Hematopoietic multipotent progenitor cell treated with erythropoietin and hydrocortisone succinate and interleukin-3 and kit ligand, for 8 days (in vitro differentiated cells): Measurements from ENCODE around the gene TMEM63A.
"Not testable (repeated sequence)": the region's sequence is repeated elsewhere in the genome, so short reads cannot be mapped to it uniquely, and the experiment has no call there.

ENCODE experiments used
- DNase-seq: peaks from one replicate; pipeline ENCODE4 v3.0.0-alpha.2; 2015

The TMEM63A gene

DNA sequence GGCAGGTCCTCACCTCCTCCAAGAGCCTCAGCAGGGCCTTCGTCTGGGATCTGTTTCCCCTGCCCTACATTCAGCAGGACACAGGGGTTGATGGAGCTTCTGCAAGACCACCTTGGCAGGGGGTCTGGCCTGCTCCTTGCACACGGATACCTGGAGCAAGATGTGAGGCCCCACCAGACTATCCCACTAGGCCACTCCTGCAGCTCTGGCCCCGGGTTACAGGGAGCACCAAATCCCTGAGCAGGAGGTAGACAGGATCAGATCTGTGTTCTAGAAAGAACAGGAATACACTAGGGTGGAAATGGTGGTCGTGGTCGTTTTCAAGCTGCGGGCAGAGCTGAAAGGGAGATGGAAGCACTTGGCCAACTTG, 38.8 kb downstream of the TMEM63A start:
- no peak for DNase-seq

DNA sequence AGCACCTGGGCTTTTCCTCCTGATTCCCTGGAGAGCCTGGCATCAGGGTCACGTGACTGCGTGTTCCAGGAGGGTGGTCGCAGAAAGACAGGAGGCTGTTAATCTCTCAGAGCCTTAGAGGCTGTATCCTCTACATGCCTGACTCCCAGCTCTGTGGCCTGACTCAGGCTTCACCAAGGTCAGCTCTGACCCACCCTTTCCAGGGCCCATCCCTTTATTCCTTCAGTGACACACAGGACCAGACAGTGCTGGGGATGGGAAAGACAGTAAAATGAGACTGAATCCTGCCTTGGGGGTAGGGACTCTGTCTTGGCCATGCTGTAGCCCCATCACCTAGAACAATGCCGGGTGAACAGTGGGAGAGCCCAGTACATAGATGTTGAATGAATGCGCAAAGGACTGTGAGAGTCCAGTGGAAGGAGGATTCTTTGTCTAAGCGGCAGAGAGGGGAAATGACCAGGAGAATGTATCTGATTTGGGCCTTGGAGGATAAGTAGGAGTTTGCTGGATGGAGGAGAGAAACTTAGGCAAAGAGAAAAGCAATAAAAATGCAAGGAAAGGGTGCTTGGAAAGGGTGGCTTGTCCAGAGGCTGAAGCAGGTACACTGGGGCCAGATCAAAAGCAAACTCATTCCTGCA, 39.3 kb downstream of the TMEM63A start:
- no peak for DNase-seq

DNA sequence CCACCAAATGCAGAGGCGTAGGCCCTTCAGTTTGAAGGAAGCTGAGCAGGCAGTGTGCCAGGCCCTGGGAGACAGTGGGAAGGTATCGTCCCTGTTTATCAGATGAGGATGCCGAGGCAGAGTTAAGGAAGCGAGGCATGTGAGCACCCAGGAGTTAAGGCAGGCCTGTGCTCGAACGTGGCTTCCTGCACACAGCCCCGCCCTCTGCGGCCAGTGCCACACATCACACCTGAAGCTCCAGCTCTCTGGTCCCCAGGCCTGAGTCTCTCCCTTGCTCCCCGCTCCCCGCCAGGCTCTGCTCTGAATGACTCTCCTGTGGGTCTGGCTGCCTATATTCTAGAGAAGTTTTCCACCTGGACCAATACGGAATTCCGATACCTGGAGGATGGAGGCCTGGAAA, 40.1 kb downstream of the TMEM63A start:
- no peak for DNase-seq

DNA sequence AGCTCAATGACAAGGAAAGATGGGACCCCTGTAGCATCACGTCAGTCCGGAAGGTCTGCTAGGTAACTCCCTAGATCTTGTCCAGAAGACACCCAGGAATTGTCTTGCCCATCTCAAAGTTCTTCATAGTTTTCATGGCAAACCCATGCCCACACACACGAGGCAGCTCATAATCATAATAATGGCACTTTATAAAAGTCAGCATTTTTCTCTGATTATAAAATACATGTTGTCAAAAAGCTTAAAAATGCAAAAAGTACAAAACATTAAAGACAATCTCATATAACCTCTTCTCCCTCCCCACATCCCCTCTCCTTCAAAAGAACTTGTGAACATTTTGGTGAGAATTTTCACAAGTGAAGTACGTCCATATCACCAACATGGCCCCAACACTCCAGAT, 41.5 kb downstream of the TMEM63A start:
- no peak for DNase-seq

DNA sequence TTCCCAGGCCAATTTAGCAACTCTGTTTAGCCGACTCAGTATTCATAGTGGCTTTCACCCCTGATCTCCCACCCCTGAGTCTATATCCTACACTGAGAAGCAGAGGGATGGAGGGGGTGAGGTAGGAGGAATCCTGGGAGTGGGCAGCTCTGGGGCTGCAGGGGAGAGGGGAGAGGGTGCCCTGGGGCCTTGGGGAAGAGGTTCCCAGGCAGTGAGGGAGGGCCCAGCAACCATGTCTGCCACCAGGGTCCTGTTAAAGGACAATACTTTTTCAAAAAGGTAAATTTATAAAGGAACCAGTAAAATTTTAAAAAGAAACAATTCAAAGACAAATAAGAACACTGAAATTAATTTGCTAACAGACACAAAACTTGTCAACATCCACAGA, 42.0 kb downstream of the TMEM63A start:
- DNase-seq = no peak

DNA sequence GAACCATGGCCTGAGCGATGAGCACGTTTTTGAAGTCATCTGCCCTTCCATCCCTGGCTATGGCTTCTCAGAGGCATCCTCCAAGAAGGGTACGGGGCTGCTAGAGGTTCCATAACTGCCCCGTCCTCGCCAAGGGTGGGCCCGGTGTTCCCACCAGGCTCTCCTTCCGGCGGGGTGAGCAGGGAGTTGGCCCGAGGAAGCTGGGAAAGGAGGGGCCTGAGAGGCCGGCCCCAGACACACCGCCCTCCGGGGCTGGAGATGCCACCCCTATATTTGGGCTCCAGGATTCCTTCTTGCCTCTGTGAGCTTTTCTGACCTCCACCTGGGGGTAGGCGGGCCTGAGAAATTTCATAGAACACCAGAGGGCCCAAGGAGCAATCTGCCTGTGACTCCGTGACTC, 43.4 kb downstream of the TMEM63A start:
- DNase-seq = no peak

DNA sequence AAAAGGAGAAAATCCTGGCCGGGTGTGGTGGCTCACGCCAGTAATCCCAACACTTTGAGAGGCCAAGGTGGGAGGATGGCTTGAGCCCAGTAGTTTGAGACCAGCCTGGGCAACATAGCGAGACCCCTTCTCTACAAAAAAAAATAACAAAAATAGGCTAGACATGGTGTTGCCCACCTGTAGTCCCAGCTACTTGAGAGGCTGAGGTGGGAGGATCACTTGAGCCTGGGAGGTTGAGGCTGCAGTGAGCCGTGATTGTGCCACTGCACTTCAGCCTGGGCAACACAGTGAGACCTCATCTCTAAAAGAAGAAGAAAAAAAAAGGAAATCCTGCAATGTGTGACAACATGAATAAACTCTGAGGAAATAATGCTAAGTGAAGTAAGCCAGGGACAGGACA, 45.9 kb downstream of the TMEM63A start:
- not testable (repeated sequence) for DNase-seq

DNA sequence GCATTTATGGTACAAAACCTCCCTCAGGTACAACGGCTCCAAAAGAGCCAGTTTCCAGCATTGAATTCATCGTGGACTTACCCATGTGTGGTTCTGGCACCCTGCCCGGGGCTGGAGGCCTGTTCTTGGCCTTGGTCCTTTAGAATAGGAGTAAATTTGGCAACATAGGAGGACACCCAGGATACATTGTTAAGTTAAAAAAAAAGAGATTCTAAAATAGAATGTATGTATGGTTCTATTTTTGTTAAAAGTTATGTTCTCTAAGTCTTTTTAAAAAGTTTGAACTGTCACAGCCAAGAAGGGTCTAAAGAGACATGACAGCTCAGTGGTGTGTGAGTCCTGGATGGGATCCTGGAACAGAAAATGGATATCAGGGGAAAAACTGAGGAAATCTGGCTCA, 46.3 kb downstream of the TMEM63A start:
- DNase-seq = no peak

DNA sequence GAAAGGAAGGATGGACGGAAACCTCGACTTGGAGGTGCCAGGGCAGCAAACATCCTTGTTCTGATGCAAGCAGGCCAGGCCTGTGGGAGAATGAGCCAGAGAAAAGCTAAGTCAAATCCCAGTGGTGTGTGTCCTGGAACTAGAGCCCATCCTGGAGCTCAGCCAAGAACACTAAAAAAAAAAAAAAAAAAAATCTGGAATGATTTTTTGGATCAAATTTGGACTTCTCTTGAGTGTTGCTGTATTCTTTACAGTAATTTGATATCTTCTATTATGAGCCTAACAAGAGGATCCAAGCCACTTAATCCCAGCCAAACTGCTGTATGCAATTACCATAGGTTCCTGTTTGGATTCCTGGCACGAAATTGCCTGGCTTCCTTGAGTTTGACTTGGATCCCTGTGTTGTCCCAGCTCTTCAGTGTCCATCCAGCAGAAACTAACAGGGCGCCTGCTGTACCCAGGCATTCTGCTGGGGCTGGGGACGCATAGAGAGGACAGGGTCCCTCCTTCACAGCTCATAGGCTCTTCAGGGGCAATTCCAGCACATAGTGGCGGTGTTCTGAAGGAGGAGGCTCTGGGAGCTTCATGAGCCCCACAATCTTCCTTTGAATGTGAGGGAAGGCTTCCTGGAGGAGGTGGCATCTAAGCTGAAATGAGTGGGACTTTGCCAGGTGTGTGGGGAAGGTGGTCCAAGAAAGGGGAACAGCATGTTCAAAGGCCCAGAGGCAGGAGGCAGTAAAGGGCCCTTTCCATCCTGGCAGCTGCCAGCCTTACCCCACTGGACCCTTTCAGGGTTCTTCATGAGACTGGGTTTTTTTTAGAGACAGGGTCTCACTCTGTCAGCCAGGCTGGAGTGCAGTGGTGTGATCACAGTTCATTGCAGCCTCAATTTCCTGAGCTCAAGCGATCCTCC, 47.5 kb downstream of the TMEM63A start:
- no peak for DNase-seq

DNA sequence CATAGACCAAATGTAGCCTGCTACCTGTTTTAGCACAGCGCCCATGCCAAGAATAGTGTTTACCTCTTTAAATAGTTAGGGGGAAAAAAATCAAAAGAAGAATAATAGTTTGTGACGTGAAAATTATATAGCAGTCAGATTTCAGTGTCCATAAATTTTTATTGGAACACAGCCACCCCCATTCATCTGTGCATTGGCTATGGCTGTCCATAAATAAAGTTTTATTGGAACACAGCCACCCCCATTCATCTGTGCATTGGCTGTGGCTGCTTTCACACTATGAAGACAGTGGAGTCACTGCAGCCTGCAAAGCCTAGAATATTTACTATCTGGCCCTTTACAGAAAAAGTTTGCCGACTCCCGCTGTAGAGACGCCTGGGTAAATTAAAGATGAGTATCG, 51.3 kb downstream of the TMEM63A start:
- DNase-seq = no peak

DNA sequence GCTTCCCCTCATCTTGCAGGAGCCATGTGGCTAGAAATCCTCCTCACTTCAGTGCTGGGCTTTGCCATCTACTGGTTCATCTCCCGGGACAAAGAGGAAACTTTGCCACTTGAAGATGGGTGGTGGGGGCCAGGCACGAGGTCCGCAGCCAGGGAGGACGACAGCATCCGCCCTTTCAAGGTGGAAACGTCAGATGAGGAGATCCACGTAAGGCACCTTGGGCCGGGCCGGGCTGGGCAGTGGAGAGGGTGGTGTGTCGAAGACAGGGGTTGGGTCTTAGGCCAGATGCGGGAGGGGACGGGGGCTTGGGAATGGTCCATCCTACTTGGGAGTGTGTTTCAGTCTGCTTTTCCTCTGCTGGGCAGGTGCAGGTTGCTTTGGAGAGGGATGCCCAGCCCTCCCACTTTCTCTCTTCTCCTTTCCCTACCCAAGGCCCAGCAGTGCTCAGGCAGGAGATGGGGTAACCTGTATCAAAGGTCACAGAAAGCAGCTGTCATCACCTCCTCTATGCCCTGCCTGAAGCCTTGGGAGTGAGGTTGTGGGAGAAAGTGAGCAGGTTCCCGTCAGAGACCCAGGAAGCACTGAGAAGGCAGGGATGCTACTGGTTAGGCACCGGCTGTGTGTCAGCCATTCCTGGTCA, 53.4 kb downstream of the TMEM63A start:
- no peak for DNase-seq

DNA sequence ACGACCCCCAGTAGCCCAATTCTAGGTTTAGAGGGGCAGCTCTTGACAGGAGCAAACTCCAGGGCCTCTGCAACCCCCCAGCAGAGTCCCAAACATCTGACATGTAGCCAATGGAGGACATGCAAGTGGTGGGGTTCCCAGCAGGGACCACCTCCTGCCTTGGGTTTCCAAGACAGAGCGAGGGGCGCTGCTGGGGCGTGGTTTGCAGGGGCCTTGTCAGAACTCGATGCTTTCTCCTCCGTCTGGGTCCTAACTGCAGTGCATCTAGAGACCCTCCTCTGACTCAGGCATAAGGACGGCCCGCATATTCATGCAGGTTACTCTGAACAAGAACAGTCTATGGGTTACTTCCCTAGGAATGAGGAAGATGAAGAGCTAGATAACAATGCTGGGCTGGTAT, 55.1 kb downstream of the TMEM63A start:
- no peak for DNase-seq

DNA sequence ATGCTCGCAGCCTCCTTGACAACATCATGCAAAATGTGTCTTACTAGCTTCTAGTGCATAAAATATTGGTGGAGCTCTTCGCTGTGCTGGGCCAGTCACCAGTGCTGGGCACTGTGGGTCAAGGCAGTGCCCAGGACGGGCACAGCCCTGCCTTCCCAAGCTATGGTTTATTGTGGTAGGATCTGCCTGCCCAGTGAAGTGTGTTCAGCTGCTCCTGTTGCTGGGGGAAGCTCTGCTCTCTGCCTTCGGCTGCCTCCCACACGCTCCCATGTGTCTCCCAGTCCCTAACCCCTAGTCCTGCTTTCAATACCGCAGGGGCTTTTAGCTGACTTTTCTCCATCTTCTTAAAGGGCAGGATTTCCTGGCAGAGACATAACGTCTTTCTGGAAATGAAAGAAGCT, 56.6 kb downstream of the TMEM63A start:
- DNase-seq = no peak

DNA sequence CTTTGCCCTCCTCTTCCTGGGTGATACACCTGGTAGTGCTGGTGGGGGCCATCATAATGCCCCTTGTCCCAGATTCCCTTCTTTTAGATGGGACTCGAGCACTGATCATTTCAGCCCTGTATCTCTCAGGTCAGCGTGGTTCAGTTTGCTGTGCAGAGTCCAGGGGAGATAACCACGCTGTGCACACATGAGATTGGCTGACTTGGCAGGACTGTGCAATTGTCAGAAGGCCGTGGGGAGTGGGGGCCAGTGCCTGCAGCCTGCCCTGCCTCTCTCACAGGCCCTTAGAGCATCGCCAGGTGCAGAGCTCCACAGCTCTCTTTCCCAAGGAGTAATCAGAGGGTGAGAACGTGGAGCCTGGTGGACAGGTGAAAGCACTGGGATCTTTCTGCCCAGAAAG, 57.1 kb downstream of the TMEM63A start:
- DNase-seq = peak; percentile 71

DNA sequence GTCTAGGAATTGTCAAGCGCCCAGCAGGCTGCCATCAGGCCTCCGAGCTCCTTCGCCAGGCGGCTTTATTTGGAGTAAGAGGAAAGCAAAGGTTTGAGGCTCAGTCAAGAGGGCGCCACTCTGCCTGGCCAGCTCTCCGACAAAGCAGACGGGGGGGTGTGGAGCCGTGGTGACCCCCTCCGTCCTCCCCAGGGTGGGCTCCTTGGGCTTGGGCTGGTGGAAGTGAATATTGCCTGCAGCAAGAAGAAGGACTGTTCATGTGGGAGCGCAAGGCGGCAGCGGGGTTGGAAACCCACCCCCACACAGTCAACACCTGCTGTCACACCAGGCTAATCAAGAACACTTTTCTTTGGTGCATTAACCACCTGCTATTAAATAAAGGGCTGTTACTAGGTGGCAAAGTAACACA, 57.6 kb downstream of the TMEM63A start:
- DNase-seq = no peak

DNA sequence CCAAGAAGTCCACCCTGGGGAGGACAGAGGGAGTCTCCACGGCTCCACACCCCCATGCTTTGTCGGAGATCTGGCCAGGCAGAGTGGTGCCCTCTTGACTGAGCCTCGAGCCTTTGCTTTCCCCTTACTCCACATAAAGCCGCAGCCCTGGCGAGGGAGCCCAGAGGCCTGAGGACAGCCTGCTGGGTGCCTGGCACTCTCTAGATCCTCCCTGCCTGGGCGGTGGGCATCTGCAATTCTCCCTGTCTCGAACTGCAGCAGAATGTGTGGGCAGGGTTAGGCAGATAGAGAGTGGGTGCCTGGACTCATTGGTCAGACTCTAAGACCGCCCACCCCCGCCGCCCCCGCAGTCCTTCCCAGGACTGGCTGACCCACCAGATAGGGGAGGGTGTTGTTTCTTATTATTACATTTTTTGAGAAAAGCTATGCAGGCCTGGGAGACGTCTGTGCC, 58.3 kb downstream of the TMEM63A start:
- no peak for DNase-seq

DNA sequence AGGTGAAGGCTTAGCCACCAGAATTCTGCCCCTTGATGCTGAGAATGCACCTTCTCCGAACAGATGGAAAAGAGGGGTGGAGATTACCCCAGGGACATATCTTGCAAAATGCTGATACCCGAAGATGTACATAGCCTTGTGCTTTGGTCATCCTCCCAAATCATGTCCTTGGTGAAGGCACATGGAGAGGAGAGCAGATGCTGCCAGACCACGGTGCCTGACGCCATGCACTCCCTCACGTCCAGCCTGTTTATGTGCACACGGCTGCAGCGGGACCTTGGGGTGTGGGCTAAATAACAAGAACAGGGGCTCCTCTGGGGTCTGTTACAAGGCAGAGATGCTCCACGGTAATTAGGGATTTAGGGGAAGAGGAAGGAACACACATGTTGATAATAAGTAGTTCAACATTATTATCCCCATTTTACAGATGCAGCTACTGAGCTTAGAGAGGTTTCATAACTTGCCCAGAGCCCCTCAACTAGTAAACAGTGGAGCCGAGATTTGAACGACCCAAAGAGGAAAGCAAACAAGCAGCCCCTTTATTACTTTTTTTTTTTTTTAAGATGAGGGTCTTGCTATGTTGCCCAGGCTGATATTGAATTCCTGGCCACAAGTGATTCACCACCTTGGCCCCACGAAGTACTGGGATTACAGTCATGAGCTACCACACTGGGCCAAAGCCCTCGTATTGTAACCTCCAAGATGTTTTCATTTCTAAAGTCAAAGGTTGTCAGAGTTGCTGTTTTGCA, 59.4 kb downstream of the TMEM63A start:
- no peak for DNase-seq

DNA sequence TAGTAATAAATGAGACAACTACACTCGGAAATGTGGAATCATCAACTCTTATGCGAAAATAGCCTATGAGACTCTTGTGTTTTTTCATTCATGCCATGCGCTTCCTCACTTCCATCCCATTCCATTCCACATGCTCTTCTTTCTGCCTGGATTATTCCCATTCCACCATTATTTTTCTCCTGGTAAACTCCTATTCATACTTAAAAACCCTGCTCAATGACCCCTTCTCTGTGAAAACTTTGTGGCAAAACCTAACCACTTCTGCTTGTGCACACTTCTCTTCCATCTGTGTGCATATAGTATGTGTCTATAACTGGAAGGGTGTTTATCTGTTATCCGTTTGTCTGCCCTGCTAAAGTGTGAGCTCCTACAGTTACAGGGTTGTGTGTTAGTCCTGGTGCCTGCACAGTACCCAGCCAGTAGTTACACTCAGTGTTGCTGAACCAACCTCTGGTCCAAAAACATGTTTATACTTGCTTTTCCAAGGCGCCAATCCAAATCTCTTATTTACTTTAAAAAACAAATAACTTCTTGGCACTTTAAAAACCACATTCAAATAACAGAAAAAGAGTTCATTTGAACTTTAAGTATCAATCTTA, 61.6 kb downstream of the TMEM63A start:
- DNase-seq = no peak

DNA sequence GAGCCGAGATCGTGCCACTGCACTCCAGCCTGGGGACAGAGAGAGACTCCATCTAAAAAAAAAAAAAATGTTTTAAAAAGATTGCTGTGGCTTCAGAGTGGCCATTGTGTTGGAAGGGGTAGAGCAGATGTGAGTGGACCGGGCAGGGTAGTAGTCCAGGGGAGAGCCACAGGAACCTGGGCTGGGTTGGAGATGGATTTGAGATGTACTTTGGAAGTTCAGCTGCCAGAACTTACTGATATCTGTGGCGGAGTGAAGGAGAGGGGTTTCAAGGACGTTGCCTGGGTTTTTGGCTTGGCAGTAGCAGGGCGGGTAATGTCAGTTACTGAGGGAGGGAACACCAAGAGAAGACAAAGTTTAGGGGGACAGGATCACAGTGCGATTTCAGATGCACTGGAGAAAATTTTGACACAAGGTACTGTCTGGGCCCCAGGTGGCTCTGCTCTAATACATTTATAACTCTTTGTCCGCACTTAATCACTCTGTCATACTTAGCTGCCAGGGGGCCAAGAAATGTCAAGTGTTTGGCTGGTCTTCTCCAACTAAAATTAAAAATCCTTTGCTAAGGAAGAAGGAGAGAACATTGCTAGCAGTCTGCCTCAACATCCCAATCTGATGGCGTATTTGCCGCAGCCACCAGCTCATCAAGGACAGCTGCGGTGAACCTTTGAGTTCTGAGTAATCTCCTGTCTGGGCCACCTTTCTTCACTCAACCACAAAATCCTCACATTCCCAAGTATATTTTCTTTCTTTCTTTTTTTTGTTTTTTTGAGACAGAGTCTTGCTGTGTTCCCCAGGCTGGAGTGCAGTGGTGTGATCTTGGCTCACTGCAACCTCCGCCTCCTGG, 62.6 kb downstream of the TMEM63A start:
- DNase-seq = no peak

DNA sequence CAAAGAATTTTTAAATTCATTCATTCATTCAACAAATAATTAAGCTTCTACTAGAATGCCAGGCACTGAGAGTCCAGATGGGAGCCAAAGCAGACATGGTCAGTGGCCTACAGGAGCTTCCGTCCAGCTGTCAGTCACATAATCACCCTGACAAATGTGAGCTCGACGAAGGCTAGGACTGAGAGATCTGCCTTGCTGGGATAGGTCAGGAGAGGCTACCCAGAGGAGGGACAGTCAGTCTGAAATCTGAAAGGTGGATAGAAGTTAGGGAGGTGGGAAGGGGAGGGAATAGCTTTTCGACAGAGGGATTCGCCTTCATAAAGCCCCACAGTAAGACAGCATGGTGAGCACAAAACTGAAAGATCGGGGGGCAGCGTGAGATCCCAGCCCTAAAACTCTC, 64.0 kb downstream of the TMEM63A start:
- no peak for DNase-seq

DNA sequence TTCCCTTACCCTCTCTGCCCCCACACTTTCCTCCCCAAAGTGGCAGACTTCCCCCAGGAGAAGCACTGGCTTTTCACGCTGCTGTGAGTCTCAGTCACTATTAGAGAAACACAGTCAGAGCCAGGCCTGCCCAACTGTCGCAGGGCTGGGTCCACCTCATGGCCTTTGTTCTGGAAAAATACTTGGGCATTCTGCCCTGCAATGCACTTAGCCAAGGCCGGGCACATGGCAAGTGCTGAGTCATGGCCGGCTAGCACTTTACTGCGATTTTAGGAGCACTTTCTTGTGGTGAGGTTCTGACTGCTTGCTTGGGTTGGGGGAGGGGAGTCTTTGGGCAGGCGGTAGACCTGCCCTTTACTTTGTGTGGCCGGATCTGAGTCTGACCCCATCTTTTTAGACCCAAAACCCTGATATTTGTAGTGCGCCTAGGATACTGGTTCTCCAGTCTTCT, 64.5 kb downstream of the TMEM63A start:
- peak; percentile 81 for DNase-seq
